Fibroblast of pulmonary artery (primary cell): Measurements from ENCODE around the gene RASGRF1.
"Not testable (repeated sequence)": the region's sequence is repeated elsewhere in the genome, so short reads cannot be mapped to it uniquely, and the experiment has no call there.

Source experiments
- DNase-seq: peaks from one replicate; pipeline ENCODE4 v3.0.0-alpha.2; 2010; ENCODE audit warnings: low read depth
- H3K4me3 ChIP-seq: replicated peaks from 2 replicates; pipeline ENCODE4 v1.5.1; 2011; ENCODE audit warnings: low read depth, mild to moderate bottlenecking, control low read depth, low read length, moderate library complexity
- TF ChIP-seq, protein P1 (sequence below): IDR thresholded peaks from 2 replicates; pipeline ENCODE4 v1.5.1; 2011; ENCODE audit warnings: mild to moderate bottlenecking, control low read depth, low read length, inconsistent platforms; ENCODE audit errors: missing control alignments

RASGRF1 gene

DNA sequence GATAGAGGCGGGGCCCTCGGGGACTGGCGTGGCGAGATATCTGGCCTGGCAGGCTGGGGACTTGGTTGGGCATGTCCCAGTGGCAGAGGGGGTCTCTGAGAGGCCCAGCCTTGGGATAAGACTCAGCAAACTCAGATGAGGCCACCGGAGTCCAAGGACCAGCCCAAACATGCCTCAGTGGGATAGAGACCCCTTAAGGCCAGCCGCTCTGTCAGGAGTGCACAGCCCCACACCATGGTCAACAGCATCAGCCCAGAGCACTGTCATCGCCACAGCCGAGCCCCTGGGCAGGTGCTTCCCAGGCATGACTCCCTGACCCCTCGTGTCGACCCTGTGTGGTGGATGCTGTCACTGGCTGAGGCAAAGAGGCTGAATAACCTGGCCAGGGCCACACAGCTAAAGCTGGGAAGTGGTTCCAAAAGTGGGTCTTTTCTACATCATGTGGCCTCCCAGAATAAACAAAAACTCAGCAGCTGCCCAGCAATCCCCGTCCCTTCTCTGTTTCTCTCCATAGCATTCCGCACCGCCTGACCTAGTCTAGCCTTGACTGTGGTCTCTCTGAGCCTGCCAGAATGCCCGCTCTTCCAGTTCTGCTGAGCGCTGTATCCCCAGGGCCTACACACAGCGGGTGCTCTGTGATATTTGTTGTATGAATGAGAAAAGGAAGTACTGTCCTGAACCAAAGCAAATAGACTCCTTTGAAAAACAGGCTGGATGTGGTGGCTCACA is 160.9 kb downstream of the RASGRF1 start:
- TF ChIP-seq, protein P1, sequence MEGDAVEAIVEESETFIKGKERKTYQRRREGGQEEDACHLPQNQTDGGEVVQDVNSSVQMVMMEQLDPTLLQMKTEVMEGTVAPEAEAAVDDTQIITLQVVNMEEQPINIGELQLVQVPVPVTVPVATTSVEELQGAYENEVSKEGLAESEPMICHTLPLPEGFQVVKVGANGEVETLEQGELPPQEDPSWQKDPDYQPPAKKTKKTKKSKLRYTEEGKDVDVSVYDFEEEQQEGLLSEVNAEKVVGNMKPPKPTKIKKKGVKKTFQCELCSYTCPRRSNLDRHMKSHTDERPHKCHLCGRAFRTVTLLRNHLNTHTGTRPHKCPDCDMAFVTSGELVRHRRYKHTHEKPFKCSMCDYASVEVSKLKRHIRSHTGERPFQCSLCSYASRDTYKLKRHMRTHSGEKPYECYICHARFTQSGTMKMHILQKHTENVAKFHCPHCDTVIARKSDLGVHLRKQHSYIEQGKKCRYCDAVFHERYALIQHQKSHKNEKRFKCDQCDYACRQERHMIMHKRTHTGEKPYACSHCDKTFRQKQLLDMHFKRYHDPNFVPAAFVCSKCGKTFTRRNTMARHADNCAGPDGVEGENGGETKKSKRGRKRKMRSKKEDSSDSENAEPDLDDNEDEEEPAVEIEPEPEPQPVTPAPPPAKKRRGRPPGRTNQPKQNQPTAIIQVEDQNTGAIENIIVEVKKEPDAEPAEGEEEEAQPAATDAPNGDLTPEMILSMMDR: no peak
- DNase-seq: no peak
- H3K4me3 ChIP-seq: no peak overlapping the region

DNA sequence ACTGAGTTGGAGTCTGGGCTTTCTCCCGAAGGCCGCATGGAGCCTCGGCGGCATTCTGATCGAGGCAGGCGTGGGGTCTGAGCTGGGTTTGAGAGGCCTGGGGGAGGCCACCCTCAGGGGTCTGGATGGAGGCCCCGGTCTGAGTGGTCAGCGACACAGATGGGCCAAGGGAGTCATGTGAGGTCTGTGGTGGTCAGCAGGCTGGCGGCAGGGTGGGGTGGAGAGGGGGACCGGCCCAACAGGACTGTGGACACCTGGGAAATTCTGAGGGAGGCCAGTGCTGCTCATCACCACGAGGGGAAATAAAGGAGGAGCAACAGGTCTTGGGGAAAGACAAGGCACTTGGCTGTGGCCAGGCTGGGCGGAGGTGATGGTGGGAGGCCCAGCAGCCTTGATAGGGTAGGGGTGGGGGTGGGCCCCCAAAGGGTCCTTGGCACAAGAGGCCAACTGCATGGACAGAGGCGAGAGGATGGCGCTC is 161.9 kb downstream of the RASGRF1 start:
- no peak for DNase-seq
- no peak overlapping the region for H3K4me3 ChIP-seq
- TF ChIP-seq, protein P1: no peak

DNA sequence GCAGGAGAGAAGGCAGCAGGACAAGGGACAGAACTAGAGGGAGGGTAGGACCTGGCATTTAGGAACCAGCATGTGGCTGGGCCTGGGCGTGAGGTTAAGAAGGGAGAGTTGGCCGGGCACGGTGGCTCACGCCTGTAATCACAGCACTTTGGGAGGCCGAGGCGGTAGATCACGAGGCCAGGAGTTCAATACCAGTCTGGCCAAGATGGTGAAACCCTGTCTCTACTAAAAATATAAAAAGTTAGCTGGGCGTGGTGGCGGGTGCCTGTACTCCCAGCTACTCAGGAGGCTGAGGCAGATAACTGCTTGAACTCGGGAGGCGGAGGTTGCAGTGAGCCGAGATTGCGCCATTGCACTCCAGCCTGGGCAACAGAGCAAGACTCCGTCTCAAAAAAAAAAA is 162.4 kb downstream of the RASGRF1 start:
- not testable (repeated sequence) for H3K4me3 ChIP-seq, DNase-seq

DNA sequence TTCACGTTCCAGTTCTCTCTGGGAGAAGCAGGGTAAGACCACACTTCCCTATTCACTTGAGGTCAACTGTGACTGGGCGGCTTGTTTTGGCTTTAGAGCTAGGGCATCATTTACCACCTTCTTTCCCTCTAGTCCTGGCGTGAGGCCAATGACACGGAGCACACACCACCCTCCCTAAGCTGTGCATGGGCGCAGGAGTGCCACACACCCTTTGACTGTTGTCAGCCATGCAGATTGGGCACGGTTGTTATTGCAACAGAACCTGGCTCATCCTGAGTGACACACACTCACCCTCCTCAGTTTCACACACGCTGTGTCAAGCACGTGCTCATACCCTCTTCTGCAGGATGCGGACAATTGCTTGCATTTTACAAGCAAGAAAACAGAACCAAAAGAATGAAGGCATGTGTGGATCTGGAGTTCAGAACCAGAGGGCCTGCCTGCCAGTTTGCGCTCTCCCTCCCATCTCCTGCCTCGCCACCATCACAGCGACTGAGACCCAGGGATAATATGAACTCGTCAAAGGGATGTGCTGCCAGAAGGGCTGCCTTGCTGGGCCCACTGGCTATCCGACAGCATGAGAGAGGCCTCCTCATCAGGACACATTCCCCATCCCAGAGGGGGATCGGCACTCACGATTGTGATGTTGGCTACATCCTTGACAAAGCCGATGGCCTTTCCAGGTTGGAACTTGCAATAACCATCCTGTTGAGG is 163.3 kb downstream of the RASGRF1 start:
- DNase-seq: no peak
- TF ChIP-seq, protein P1: no peak
- H3K4me3 ChIP-seq: no peak overlapping the region

DNA sequence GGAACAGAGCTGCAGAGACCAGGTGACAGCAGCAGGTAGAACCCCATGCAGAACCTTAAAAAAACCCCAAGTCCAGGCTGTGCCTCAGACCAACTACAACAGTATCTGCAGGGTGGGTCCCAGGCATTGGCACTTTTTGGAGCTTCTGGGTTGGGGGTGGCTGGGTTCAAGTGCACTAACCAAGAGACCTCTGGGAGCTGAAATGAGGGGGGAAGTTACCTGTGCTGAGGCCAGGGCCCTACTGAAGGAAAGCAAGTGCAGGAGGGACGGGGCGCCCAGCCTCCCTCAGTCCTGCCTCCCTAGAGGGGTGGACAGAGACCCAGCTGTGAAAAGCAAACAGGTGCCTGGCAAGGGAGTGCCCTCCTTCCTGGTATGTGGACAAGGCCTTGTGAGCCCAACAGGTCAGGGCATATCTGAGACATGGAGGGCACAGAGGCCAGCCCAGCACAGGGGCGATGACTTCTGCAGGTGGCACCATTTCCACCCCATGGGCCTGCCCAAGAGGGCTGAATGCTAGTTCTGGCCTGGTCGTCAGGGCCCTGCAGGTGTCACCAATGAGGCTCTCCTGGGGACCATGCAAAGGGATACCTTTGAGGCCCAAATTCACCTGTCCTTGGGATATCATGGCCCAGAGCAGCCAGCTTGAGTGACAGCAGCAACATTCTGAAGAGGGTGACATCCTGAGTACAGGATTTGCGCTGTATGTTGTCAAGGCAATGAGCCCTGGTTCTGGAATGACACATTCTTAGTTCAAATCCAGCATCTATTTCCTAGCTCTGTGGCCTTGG is 164.4 kb downstream of the RASGRF1 start:
- H3K4me3 ChIP-seq: no peak overlapping the region
- no peak for DNase-seq
- TF ChIP-seq, protein P1: no peak

DNA sequence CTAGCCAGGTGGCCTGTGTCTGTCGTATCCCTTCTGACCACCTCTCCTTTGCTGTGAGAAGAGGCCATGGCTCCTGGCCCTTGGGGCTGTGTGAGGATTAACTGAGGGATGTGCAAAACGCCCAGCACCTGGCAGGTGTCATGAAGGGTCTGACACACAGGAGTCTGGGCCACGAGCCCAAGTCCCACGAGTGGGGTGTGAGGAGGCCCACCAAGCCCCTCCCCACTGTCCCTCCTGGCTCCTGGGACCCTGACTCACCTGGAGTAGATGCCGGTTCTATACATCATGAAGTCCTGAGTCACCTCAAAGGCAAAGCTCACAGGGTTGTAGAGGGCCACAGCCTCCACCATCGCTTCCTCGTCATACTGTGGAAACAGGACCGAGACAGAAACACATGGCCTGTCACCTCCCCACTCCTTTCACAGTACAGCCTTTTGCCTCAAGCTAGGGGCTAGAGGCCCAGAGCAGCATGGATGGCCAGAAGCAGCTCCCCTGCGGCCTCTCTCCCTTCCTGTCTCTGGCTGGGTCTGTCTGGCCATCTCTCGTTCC is 165.4 kb downstream of the RASGRF1 start:
- no peak for DNase-seq
- TF ChIP-seq, protein P1: no peak
- H3K4me3 ChIP-seq: no peak overlapping the region
